H1 (cell line): Measurements from ENCODE around the gene FAHD1. TPM values are rescaled to one million over a fixed set of nuclear protein-coding genes. Genes with fewer than 3 reads are reported as not detected.

Source experiments
- CTCF ChIA-PET: fragments of 300-600 bp; sonication (Branson Sonifier 250); formaldehyde crosslinking; loops from one replicate; lab custom pipeline; 2021; ENCODE audit not compliant: partially characterized antibody; lab: Charles Lee
- POLR2A ChIA-PET: fragments of 300-600 bp; sonication (Branson Sonifier 250); formaldehyde crosslinking; loops from one replicate; lab custom pipeline; 2021; ENCODE audit warnings: inconsistent platforms; ENCODE audit not compliant: partially characterized antibody; lab: Charles Lee
- DNase-seq, 2 experiments: peaks; one replicate each; pipeline versions ENCODE4 v3.0.0 to v3.0.0-alpha.2; 2010 to 2022; ENCODE audit warnings: low spot score in 2 of 2, low read depth in 1 of 2, mixed read lengths in 1 of 2
- FAIRE-seq: peaks from 2 replicates; lab custom pipeline; 2011; peaks lifted over from hg19 to GRCh38; lab: Jason Lieb, UNC
- H2AFZ ChIP-seq: 2 replicates; pipeline ENCODE4 v1.8.1; 2012; ENCODE audit warnings: low read length, inconsistent platforms
- H2AK5ac ChIP-seq: 2 replicates; pipeline ENCODE4 v1.6.1; 2013; ENCODE audit warnings: low read depth, low read length
- H2BK120ac ChIP-seq: replicated peaks from 2 replicates; pipeline ENCODE3; 2013; ENCODE audit warnings: low read depth, low read length, inconsistent platforms
- H2BK12ac ChIP-seq: 2 replicates; pipeline ENCODE4 v1.6.1; 2013; ENCODE audit warnings: low read depth, low read length
- H2BK15ac ChIP-seq: 2 replicates; pipeline ENCODE4 v1.6.1; 2013; ENCODE audit warnings: low read length
- H2BK20ac ChIP-seq: 2 replicates; pipeline ENCODE4 v1.6.1; 2013; ENCODE audit warnings: low read length
- H2BK5ac ChIP-seq: 2 replicates; pipeline ENCODE4 v1.6.1; 2013; ENCODE audit warnings: low read depth, low read length
- H3K14ac ChIP-seq: 2 replicates; pipeline ENCODE4 v1.6.1; 2013; ENCODE audit warnings: inconsistent platforms; ENCODE audit not compliant: insufficient read length
- H3K18ac ChIP-seq: 2 replicates; pipeline ENCODE4 v1.6.1; 2013; ENCODE audit warnings: low read length; ENCODE audit errors: extremely low read depth
- H3K23ac ChIP-seq: 2 replicates; pipeline ENCODE4 v1.6.1; 2013; ENCODE audit warnings: inconsistent platforms; ENCODE audit not compliant: insufficient read length
- H3K23me2 ChIP-seq: 2 replicates; pipeline ENCODE4 v1.6.1; 2013; ENCODE audit warnings: low read depth, low read length
- H3K27ac ChIP-seq: 2 replicates; pipeline ENCODE4 v1.6.1; 2011; ENCODE audit warnings: low read depth, low read length, inconsistent platforms
- H3K27me3 ChIP-seq, 4 experiments: replicated peaks in 1 of 4; 1 replicate in 1 of 4; 2 replicates in 3 of 4; pipeline versions ENCODE4 v1.6.1 to v1.8.1; 2011 to 2013; ENCODE audit warnings: low read length in 3 of 4, mild to moderate bottlenecking in 3 of 4, inconsistent platforms in 2 of 4, mixed read lengths in 2 of 4, moderate library complexity in 1 of 4; ENCODE audit not compliant: control insufficient read depth in 3 of 4, insufficient read depth in 3 of 4; ENCODE audit errors: extremely low read depth in 1 of 4
- H3K36me3 ChIP-seq, 4 experiments: 2 replicates each; pipeline versions ENCODE4 v1.6.1 to v1.8.1; 2011 to 2013; ENCODE audit warnings: mild to moderate bottlenecking in 4 of 4, low read length in 3 of 4, moderate library complexity in 2 of 4, control low read depth in 1 of 4, inconsistent platforms in 1 of 4; ENCODE audit not compliant: insufficient read depth in 4 of 4, control insufficient read depth in 2 of 4
- H3K4ac ChIP-seq: replicated peaks from 2 replicates; pipeline ENCODE3; 2013; ENCODE audit warnings: low read length, low read depth, mixed read lengths, inconsistent platforms; ENCODE audit not compliant: insufficient read length
- H3K4me1 ChIP-seq, 4 experiments: replicated peaks in 1 of 4; 1 replicate in 1 of 4; 2 replicates in 3 of 4; pipeline versions ENCODE4 v1.6.1 to v1.8.1; 2011 to 2013; ENCODE audit warnings: low read length in 3 of 4, inconsistent platforms in 2 of 4, mixed read lengths in 1 of 4; ENCODE audit not compliant: insufficient read depth in 4 of 4, control insufficient read depth in 3 of 4
- H3K4me2 ChIP-seq, 2 experiments: 2 replicates each; pipeline versions ENCODE4 v1.6.1 to v1.8.1; 2011 to 2013; ENCODE audit warnings: low read depth in 2 of 2, low read length in 2 of 2, control low read depth in 1 of 2, inconsistent platforms in 1 of 2, mild to moderate bottlenecking in 1 of 2; ENCODE audit not compliant: insufficient read depth in 1 of 2
- H3K4me3 ChIP-seq, 4 experiments: fragments of 200-600, 300-600 bp in 1 of 4; sonication (generic), shearing (Covaris generic), sonication (Bioruptor Twin) in 1 of 4; 2 replicates each; pipeline versions ENCODE4 v1.5.1 to v1.8.1; 2011 to 2016; ENCODE audit warnings: low read length in 4 of 4, low read depth in 3 of 4, control low read depth in 2 of 4, inconsistent platforms in 2 of 4, mild to moderate bottlenecking in 2 of 4, mixed read lengths in 1 of 4, moderate library complexity in 1 of 4; ENCODE audit not compliant: insufficient read depth in 2 of 4; ENCODE audit errors: extremely low read depth in 1 of 4
- H3K56ac ChIP-seq: replicated peaks from 2 replicates; pipeline ENCODE3; 2013; ENCODE audit warnings: low read depth, mild to moderate bottlenecking, mixed read lengths, low read length, inconsistent platforms; ENCODE audit not compliant: insufficient read length
- H3K79me1 ChIP-seq: 2 replicates; pipeline ENCODE4 v1.6.1; 2013; ENCODE audit warnings: low read depth, low read length, control low read depth
- H3K79me2 ChIP-seq, 2 experiments: 2 replicates each; pipeline versions ENCODE4 v1.6.1 to v1.8.1; 2012 to 2013; ENCODE audit warnings: low read length in 2 of 2, mild to moderate bottlenecking in 2 of 2, inconsistent platforms in 1 of 2; ENCODE audit not compliant: insufficient read depth in 2 of 2, control insufficient read depth in 1 of 2
- H3K9ac ChIP-seq, 4 experiments: replicated peaks in 1 of 4; 1 replicate in 1 of 4; 2 replicates in 3 of 4; pipeline versions ENCODE4 v1.6.1 to v1.8.1; 2011 to 2013; ENCODE audit warnings: low read depth in 3 of 4, low read length in 3 of 4, control low read depth in 2 of 4, mild to moderate bottlenecking in 2 of 4, moderate library complexity in 2 of 4, inconsistent platforms in 1 of 4; ENCODE audit errors: extremely low read depth in 1 of 4
- H3K9me3 ChIP-seq, 2 experiments: 2 replicates each; pipeline versions ENCODE4 v1.6.1 to v1.8.1; 2012 to 2013; ENCODE audit warnings: mild to moderate bottlenecking in 2 of 2, moderate library complexity in 2 of 2, control low read depth in 1 of 2, inconsistent platforms in 1 of 2, low read depth in 1 of 2, low read length in 1 of 2, mixed read lengths in 1 of 2; ENCODE audit not compliant: insufficient read depth in 2 of 2
- H4K20me1 ChIP-seq, 2 experiments: replicated peaks in 1 of 2; 2 replicates each; pipeline versions ENCODE3 to v1.8.1; 2011 to 2013; ENCODE audit warnings: inconsistent platforms in 2 of 2, low read length in 2 of 2, mild to moderate bottlenecking in 1 of 2; ENCODE audit not compliant: insufficient read depth in 2 of 2, control insufficient read depth in 1 of 2
- H4K5ac ChIP-seq: 2 replicates; pipeline ENCODE4 v1.6.1; 2013; ENCODE audit warnings: low read length, low read depth, mixed read lengths, inconsistent platforms; ENCODE audit not compliant: insufficient read length
- H4K8ac ChIP-seq: 2 replicates; pipeline ENCODE4 v1.8.0; 2013; ENCODE audit warnings: mild to moderate bottlenecking, moderate library complexity, low read length, inconsistent platforms; ENCODE audit not compliant: insufficient read depth; ENCODE audit errors: extremely low read depth
- H4K91ac ChIP-seq: replicated peaks from 2 replicates; pipeline ENCODE3; 2013; ENCODE audit warnings: low read length, mixed read lengths, inconsistent platforms; ENCODE audit not compliant: insufficient read length
- KDM4A ChIP-seq: IDR thresholded peaks from one replicate; pipeline ENCODE4 v1.7.1; 2012; ENCODE audit warnings: low read depth, mild to moderate bottlenecking, moderate library complexity, low read length, inconsistent platforms; ENCODE audit not compliant: severe bottlenecking
- PHF8 ChIP-seq: fragments of 200-600 bp; sonication (generic); conservative IDR thresholded peaks from 2 replicates; pipeline ENCODE4 v1.7.1; 2012; ENCODE audit warnings: low read depth, mild to moderate bottlenecking, inconsistent platforms, low read length, moderate library complexity
- WGBS, 2 experiments: shearing (Covaris generic) in 1 of 2; methylation state at CpG; one replicate each; pipeline versions ENCODE4 v1.1.6 to v1.1.7; 2013 to 2015; ENCODE audit warnings: low lambda C conversion rate in 2 of 2, mixed read lengths in 2 of 2, inconsistent platforms in 1 of 2, low coverage in 1 of 2, missing lambda C conversion rate in 1 of 2; ENCODE audit not compliant: insufficient replicate concordance in 2 of 2, insufficient coverage in 1 of 2, insufficient read length in 1 of 2; ENCODE audit errors: extremely low coverage in 1 of 2, missing lambda C conversion rate in 1 of 2; 5-methylcytosine and 5-hydroxymethylcytosine counted together
- polyA plus RNA-seq, 7 experiments: library from polyadenylated mRNA; depleted of rRNA in 3 of 7; stranded (reverse) in 5 of 7; unstranded in 2 of 7; fragments of >200 nt in 5 of 7; fragments of 200-250 nt in 2 of 7; gene quantifications; 1 replicate in 5 of 7; 2 replicates in 1 of 7; 4 replicates in 1 of 7; pipeline versions ENCODE4 v1.2.1 to v1.2.3, GENCODE V29; 2011 to 2013; ENCODE audit warnings: missing spikeins in 2 of 7, mixed read lengths in 2 of 7
- total RNA-seq: library from RNA; stranded (reverse); fragmentation: NEBNext Ultra II Directional; extraction: Animal tissue kit (Norgen Biotek cat#: 25700); gene quantifications from 2 replicates; pipeline ENCODE4 v1.2.1, GENCODE V29; 2021
- TF ChIP-seq, protein P1 (sequence below): IDR thresholded peaks from 2 replicates; pipeline ENCODE4 v1.6.1; 2011; ENCODE audit warnings: low read length, improper control_type of control experiment

The FAHD1 gene
- total and polyA plus RNA-seq, 2 of the 8 experiments (the other 6 are each of a cell fraction or from before 2014, with no cell fraction given), result 20.4 to 31.9 TPM

DNA sequence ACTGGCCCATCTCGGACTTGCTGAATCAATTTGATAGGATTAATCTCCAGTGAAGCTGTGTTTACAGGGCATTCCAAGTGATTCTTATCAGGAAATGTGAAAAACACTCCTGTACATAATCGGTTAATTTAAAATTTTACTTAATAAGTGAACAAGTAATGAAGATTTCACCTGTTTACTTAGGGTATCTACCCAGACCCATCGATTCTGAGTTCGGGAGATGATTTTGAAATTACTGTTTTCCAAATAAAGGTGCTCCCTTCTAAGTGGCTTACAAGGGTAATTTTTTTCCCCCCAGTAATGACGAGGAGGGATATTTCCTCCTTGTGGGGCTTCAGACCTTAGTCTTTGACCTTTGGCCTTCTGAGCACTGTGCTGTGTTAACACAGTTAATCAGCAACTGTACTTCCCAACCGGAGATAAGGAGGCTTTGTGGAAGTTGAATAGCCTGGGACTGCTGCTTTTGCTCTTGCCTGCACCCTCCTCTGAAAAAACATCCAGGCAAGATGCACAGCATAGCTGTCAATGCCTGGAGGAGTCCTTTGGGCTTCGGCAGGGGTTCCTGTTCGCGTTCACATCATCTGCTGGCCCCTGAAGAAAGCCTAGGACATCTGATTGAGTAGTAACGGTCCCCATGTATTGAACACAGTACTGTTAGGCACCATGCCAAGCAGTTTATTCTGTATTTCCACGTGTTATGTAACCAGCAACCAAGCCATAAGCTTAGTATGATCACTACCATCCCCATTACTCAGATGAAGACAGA, 1.8 kb downstream of the FAHD1 start:
- Histone ChIP-seq H2BK15ac (no peak overlapping the region), H4K8ac (no peak overlapping the region), H3K79me1 (peaks cover 10% of the 10 kb centered on the region), H4K5ac (no peak overlapping the region), H3K23ac (no peak overlapping the region), H3K9me3 (no peaks in the 10 kb centered on the region), H3K4me3 (peak overlapping the region in 2 of 4 experiments; percentile 14 to 83; a peak in 3 of 8 replicates), H3K36me3 (no peaks in the 10 kb centered on the region), H3K79me2 (peaks cover 0 to 20% of the 10 kb centered on the region in 2 experiments; a peak in 2 of 4 replicates), H2AFZ (no peak overlapping the region), H2BK5ac (no peak overlapping the region), H3K27me3 (peaks cover 0 to 5% (median 0%) of the 10 kb centered on the region in 4 experiments; a peak in 4 of 7 replicates), H2BK12ac (no peak overlapping the region), H3K23me2 (peaks cover 3% of the 10 kb centered on the region; the same call in 1 of the 2 replicates), H3K18ac (no peak overlapping the region), H3K4ac (no peak overlapping the region), H3K4me2 (peak overlapping the region; percentile 21 to 70; a peak in 3 of 4 replicates), H2AK5ac (no peak overlapping the region), H3K56ac (no peak overlapping the region), H2BK120ac (no peak overlapping the region), H4K91ac (no peak overlapping the region), H3K27ac (no peak overlapping the region), H4K20me1 (peaks cover 0 to 13% of the 10 kb centered on the region in 2 experiments), H3K9ac (peak overlapping the region in 1 of 4 experiments; percentile 10; a peak in 1 of 7 replicates), H2BK20ac (no peak overlapping the region), H3K4me1 (peaks cover 0 to 10% (median 3%) of the 10 kb centered on the region in 4 experiments; a peak in 5 of 7 replicates), H3K14ac (no peak overlapping the region)
- TF ChIP-seq, protein P1, sequence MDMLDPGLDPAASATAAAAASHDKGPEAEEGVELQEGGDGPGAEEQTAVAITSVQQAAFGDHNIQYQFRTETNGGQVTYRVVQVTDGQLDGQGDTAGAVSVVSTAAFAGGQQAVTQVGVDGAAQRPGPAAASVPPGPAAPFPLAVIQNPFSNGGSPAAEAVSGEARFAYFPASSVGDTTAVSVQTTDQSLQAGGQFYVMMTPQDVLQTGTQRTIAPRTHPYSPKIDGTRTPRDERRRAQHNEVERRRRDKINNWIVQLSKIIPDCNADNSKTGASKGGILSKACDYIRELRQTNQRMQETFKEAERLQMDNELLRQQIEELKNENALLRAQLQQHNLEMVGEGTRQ, result no peak
- TF ChIP-seq PHF8 (no peak), KDM4A (no peak)
- 91% methylated on average over 11 of the region's 11 CpGs; no CpG with 5 or more reads in 1 of the 2 experiments for WGBS, 2 experiments
- DNase-seq (no peak), FAIRE-seq (no peak)
- CTCF ChIA-PET, result no interaction called here
- POLR2A ChIA-PET, result interaction anchor here (2.3 to 2.5 kb wide), 2 partner anchors 15 to 57 kb away, joined by 7 to 13 read pairs; partner anchors contain the start of genes EME2, MRPS34 and NME3
